ENCODE data around the gene NAV3.

- TF ChIP-seq, protein P1, sequence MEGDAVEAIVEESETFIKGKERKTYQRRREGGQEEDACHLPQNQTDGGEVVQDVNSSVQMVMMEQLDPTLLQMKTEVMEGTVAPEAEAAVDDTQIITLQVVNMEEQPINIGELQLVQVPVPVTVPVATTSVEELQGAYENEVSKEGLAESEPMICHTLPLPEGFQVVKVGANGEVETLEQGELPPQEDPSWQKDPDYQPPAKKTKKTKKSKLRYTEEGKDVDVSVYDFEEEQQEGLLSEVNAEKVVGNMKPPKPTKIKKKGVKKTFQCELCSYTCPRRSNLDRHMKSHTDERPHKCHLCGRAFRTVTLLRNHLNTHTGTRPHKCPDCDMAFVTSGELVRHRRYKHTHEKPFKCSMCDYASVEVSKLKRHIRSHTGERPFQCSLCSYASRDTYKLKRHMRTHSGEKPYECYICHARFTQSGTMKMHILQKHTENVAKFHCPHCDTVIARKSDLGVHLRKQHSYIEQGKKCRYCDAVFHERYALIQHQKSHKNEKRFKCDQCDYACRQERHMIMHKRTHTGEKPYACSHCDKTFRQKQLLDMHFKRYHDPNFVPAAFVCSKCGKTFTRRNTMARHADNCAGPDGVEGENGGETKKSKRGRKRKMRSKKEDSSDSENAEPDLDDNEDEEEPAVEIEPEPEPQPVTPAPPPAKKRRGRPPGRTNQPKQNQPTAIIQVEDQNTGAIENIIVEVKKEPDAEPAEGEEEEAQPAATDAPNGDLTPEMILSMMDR (IDR thresholded peaks at IDR 0.05), result no peak
- TF ChIP-seq POLR2A (IDR thresholded peaks at IDR 0.05), result no peak
These were observed 42.2 kb upstream of the NAV3 start for GRCh38 chr12:77788231-77789168.
